Neural progenitor cell (in vitro differentiated cells): ENCODE data around the gene MINDY1. TPM values are rescaled to one million over a fixed set of nuclear protein-coding genes. Genes with fewer than 3 reads are reported as not detected.

Experiments used
- DNase-seq: peaks from one replicate; pipeline ENCODE4 v3.0.0-alpha.2; 2016; ENCODE audit warnings: low spot score
- H2AFZ ChIP-seq: fragments of 200-600 bp; sonication (generic); replicated peaks from 2 replicates; pipeline ENCODE4 v1.6.1; 2016; ENCODE audit warnings: antibody characterized with exemption
- H3F3A ChIP-seq: fragments of 200-600 bp; sonication (generic); 2 replicates; pipeline ENCODE4 v1.6.1; 2016; ENCODE audit warnings: antibody characterized with exemption, low read depth
- H3K27ac ChIP-seq: fragments of 200-600 bp; sonication (generic); 2 replicates; pipeline ENCODE4 v1.5.1; 2016; ENCODE audit warnings: mild to moderate bottlenecking
- H3K27me3 ChIP-seq: fragments of 200-600 bp; sonication (generic); 2 replicates; pipeline ENCODE4 v1.6.1; 2016; ENCODE audit warnings: mild to moderate bottlenecking, moderate library complexity
- H3K36me3 ChIP-seq: fragments of 200-600 bp; sonication (generic); 2 replicates; pipeline ENCODE4 v1.5.1; 2016
- H3K4me1 ChIP-seq: fragments of 200-600 bp; sonication (generic); 2 replicates; pipeline ENCODE4 v1.6.1; 2016; ENCODE audit warnings: mixed run types
- H3K4me2 ChIP-seq: fragments of 200-600 bp; sonication (generic); 2 replicates; pipeline ENCODE4 v1.6.1; 2016
- H3K4me3 ChIP-seq: fragments of 200-600 bp; sonication (generic); 2 replicates; pipeline ENCODE4 v1.5.1; 2016
- H3K79me2 ChIP-seq: fragments of 200-600 bp; sonication (generic); 2 replicates; pipeline ENCODE4 v1.6.1; 2016; ENCODE audit warnings: low read depth
- H3K9ac ChIP-seq: fragments of 200-600 bp; sonication (generic); 2 replicates; pipeline ENCODE4 v1.6.1; 2016
- H3K9me3 ChIP-seq: fragments of 200-600 bp; sonication (generic); 2 replicates; pipeline ENCODE4 v1.5.1; 2016; ENCODE audit warnings: low read depth
- H4K20me1 ChIP-seq: fragments of 200-600 bp; sonication (generic); 2 replicates; pipeline ENCODE4 v1.6.1; 2016; ENCODE audit warnings: low read depth
- H3K27ac Mint-ChIP-seq: 3 replicates; pipeline ENCODE4 v1.8.0; 2021; ENCODE audit warnings: mixed read lengths
- H3K27me3 Mint-ChIP-seq: 2 replicates; pipeline ENCODE4 v1.8.0; 2022; ENCODE audit warnings: low read depth, mild to moderate bottlenecking, inconsistent platforms, moderate library complexity, mixed read lengths; ENCODE audit not compliant: insufficient read depth
- H3K36me3 Mint-ChIP-seq: 3 replicates; pipeline ENCODE4 v1.8.0; 2021; ENCODE audit warnings: mixed read lengths
- H3K4me1 Mint-ChIP-seq: 3 replicates; pipeline ENCODE4 v1.8.0; 2021; ENCODE audit warnings: mixed read lengths
- H3K4me3 Mint-ChIP-seq: 3 replicates; pipeline ENCODE4 v1.8.0; 2021; ENCODE audit warnings: mild to moderate bottlenecking, moderate library complexity, mixed read lengths
- H3K9me3 Mint-ChIP-seq: 3 replicates; pipeline ENCODE4 v1.8.0; 2020; ENCODE audit warnings: mixed read lengths
- EZH2 ChIP-seq: fragments of 200-600 bp; sonication (generic); IDR thresholded peaks from 2 replicates; pipeline ENCODE4 v1.6.1; 2017; ENCODE audit warnings: antibody characterized with exemption, mild to moderate bottlenecking, moderate library complexity
- EZH2phosphoT487 ChIP-seq: fragments of 200-600 bp; sonication (generic); IDR thresholded peaks from 2 replicates; pipeline ENCODE4 v1.6.1; 2017; ENCODE audit warnings: antibody characterized with exemption
- total RNA-seq: library from RNA; depleted of rRNA; stranded (reverse); fragments of >200 nt; gene quantifications from 2 replicates; pipeline ENCODE4 v1.2.3, GENCODE V29; 2015; ENCODE audit warnings: low replicate concordance
- TF ChIP-seq, protein P1 (sequence below): fragments of 200-600 bp; sonication (generic); IDR thresholded peaks from 2 replicates; pipeline ENCODE4 v1.5.1; 2017; ENCODE audit warnings: antibody characterized with exemption, mild to moderate bottlenecking

The MINDY1 gene
- total RNA-seq, 1 donor from 2014 or later, result 8.5 TPM

DNA sequence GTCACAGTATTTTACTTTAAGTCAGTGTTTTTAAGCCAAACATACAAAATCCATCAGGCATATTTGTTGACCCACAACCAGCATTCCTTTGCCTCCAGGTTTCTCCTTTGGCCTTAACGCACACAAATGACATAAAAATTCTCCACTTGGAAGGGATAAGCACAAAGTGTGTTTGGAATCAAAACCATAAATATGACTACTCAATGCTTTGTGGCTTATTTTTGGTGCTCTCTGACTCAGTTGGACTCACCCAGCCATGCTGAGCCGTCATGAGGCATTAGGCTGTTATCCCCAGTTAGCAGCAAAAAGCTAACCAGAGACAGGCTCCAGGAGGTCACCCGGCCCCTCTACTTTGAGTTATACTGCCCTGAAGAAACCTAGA, 2.5 kb upstream of the MINDY1 start:
- no peak overlapping the region for H3K9ac ChIP-seq
- peaks cover 25% of the 10 kb centered on the region for H3F3A ChIP-seq
- H3K27me3 Mint-ChIP-seq, result peaks cover 4% of the 10 kb centered on the region
- no peak for DNase-seq
- no peaks in the 10 kb centered on the region for H4K20me1 ChIP-seq
- peaks cover 3% of the 10 kb centered on the region for H3K36me3 Mint-ChIP-seq
- no peaks in the 10 kb centered on the region for H3K9me3 Mint-ChIP-seq
- H3K4me3 Mint-ChIP-seq, result peak overlapping the region; percentile 97
- H3K4me1 ChIP-seq, result peaks cover 21% of the 10 kb centered on the region
- no peaks in the 10 kb centered on the region for H3K27me3 ChIP-seq
- no peaks in the 10 kb centered on the region for H3K9me3 ChIP-seq
- H3K27ac Mint-ChIP-seq, result peak overlapping the region; percentile 92
- peaks cover 11% of the 10 kb centered on the region for H3K79me2 ChIP-seq
- no peak overlapping the region for H3K27ac ChIP-seq
- no peak overlapping the region for H2AFZ ChIP-seq
- no peak for TF ChIP-seq EZH2
- TF ChIP-seq, protein P1, sequence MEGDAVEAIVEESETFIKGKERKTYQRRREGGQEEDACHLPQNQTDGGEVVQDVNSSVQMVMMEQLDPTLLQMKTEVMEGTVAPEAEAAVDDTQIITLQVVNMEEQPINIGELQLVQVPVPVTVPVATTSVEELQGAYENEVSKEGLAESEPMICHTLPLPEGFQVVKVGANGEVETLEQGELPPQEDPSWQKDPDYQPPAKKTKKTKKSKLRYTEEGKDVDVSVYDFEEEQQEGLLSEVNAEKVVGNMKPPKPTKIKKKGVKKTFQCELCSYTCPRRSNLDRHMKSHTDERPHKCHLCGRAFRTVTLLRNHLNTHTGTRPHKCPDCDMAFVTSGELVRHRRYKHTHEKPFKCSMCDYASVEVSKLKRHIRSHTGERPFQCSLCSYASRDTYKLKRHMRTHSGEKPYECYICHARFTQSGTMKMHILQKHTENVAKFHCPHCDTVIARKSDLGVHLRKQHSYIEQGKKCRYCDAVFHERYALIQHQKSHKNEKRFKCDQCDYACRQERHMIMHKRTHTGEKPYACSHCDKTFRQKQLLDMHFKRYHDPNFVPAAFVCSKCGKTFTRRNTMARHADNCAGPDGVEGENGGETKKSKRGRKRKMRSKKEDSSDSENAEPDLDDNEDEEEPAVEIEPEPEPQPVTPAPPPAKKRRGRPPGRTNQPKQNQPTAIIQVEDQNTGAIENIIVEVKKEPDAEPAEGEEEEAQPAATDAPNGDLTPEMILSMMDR, result no peak
- TF ChIP-seq EZH2phosphoT487, result no peak
- H3K36me3 ChIP-seq, result no peaks in the 10 kb centered on the region
- H3K4me3 ChIP-seq, result peak overlapping the region; percentile 76
- H3K4me2 ChIP-seq, result peak overlapping the region; percentile 82
- H3K4me1 Mint-ChIP-seq, result peaks cover 46% of the 10 kb centered on the region

DNA sequence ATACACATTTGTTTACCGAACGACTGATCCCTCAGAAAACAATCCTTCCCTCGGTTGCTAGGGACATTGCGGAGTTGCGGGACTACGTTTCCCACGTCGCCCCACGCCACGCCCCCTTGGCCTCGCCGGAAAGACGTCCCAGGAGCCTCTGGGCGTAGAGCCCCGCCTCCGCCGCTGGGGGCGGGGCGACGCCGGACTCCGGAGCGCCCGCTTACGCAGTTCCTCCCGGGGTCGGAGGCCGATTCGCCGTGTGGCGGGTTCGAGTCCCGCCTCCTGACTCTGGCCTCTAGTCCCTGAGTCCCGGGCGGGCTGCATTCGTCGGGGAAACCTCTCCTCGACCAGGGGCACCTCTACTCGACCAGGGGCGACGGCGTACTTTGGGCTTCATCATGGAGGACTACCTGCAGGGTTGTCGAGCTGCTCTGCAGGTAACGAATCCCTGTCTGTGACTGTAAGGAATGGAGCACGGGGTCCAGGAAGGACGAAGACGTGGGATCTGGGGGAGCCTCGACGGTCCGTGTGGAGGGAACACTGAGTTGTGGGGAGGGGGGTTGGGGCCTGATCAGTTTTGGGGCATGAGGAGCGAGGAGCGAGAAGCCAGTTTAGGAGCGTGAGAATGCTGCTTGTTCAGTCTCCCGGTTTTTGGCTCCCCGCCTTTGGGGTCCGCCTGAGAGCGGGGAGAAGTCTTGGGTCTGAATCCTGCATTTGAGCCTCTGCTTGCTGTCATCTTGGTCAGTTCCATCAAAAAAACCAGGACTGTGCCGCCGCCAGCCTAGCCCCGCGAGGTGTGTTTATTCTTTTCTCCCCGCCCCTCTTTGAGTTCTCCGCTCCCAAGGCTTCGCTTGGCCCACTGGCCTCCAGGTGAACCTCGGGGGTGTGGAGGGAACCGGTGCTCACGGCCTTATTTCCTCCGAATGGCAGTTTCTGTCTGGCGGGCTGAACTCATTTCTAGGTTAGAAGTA, 1.8 kb upstream of the MINDY1 start, which contains the start of gene PRUNE1:
TSS of gene PRUNE1 (plus strand) at position 206 of the 962 bp plus-strand sequence. CDS start at position 390, 184 bp downstream.
- TF ChIP-seq, protein P1, result no peak
- TF ChIP-seq EZH2phosphoT487 (no peak), EZH2 (no peak)
- Histone ChIP-seq H3K79me2 (peaks cover 11% of the 10 kb centered on the region), H3K4me3 (peak within 1 kb of the TSS; percentile 76), H3K4me2 (peak within 1 kb of the TSS; percentile 82), H3K27ac (no peak within 1 kb of the TSS), H3K9ac (peak within 1 kb of the TSS; percentile 38), H2AFZ (peak within 1 kb of the TSS; percentile 97), H3K4me1 (peaks cover 21% of the 10 kb centered on the region), H3K9me3 (no peaks in the 10 kb centered on the region), H4K20me1 (no peaks in the 10 kb centered on the region), H3F3A (peaks cover 25% of the 10 kb centered on the region), H3K36me3 (no peaks in the 10 kb centered on the region), H3K27me3 (no peaks in the 10 kb centered on the region)
- DNase-seq, result peak; percentile 98
- Mint-ChIP-seq H3K27me3 (peaks cover 3% of the 10 kb centered on the region), H3K4me1 (peaks cover 49% of the 10 kb centered on the region), H3K36me3 (peaks cover 3% of the 10 kb centered on the region), H3K4me3 (peak within 1 kb of the TSS; percentile 97), H3K9me3 (no peaks in the 10 kb centered on the region), H3K27ac (peak within 1 kb of the TSS; percentile 100)

DNA sequence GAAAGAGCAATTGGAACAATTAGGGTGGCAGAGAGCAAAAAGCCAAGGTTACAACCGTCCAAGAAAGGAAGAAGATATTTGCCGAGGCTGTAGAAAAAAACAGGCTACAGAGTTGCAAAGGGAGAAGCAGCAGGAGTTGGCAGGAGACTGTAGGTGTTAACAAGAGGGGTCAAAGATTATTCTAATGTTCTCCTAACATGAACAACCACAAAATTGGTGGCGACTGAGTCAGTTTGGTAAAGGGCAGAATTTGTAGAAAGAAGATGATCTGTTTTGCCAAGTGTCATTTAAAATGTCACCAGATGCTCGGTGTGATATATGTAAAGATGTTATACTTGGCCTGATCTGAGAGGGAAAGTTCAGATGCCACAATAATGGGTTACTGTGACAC, 1.1 kb upstream of the MINDY1 start:
- H2AFZ ChIP-seq, result peak overlapping the region; percentile 93
- peaks cover 11% of the 10 kb centered on the region for H3K79me2 ChIP-seq
- H3K4me2 ChIP-seq, result peak overlapping the region; percentile 64

More for the DNA sequence above, 1.1 kb upstream of the MINDY1 start:
- Histone ChIP-seq H3K4me1 (peaks cover 21% of the 10 kb centered on the region), H3K27ac (no peak overlapping the region), H3K27me3 (no peaks in the 10 kb centered on the region), H3K9ac (no peak overlapping the region), H3K9me3 (no peaks in the 10 kb centered on the region), H3F3A (peaks cover 25% of the 10 kb centered on the region), H4K20me1 (no peaks in the 10 kb centered on the region), H3K4me3 (peak overlapping the region; percentile 76), H3K36me3 (no peaks in the 10 kb centered on the region)
- Mint-ChIP-seq H3K4me3 (peak overlapping the region; percentile 97), H3K36me3 (peaks cover 3% of the 10 kb centered on the region), H3K27me3 (peaks cover 3% of the 10 kb centered on the region), H3K27ac (peak overlapping the region; percentile 100), H3K4me1 (peaks cover 49% of the 10 kb centered on the region), H3K9me3 (no peaks in the 10 kb centered on the region)
- DNase-seq, result no peak
- TF ChIP-seq, protein P1, result no peak
- TF ChIP-seq EZH2 (no peak), EZH2phosphoT487 (no peak)
